ENCODE results near the gene L3MBTL4. TPM values are rescaled to one million over a fixed set of nuclear protein-coding genes. Genes with fewer than 3 reads are reported as not detected.

Gene L3MBTL4
- total RNA-seq, 1 experiment from 2014 or later, result 1.4 TPM

DNA sequence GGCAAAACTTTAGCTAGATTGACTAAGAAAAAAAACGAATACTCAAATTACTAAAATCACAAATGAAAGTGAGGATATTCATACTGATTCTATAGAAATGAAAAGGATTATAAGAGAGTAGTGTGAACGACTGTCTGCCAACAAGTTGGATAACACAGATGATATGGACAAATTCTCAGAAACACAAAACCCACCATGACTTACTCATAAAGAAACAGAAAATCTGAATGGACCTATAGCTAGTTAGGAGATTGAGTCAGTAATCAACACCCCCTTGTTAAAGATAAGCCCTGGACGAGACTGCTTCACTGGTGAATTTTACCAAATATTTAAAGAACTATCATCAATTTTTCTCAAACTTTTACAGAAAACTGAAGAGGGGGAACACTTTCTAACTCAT lies 410.6 kb downstream of the L3MBTL4 start:
- H3K36me3 Mint-ChIP-seq, result peaks cover 11% of the 10 kb centered on the region
- ChIA-PET POLR2A (no interaction called here), CTCF (no interaction called here)
- H3K27me3 Mint-ChIP-seq (ENCODE audit: low read depth), result no peaks in the 10 kb centered on the region
- no peak overlapping the region for H3K4me3 Mint-ChIP-seq
- peaks cover 22% of the 10 kb centered on the region for H3K9me3 Mint-ChIP-seq
- H3K27ac Mint-ChIP-seq, result no peak overlapping the region
- ATAC-seq (no peak), DNase-seq (ENCODE audit: low spot score) (no peak)
- H3K4me1 Mint-ChIP-seq, result 0 out of 2 replicates have a peak, but pooled peaks cover 3% of the 10 kb centered on the region
- TF ChIP-seq, protein P1, sequence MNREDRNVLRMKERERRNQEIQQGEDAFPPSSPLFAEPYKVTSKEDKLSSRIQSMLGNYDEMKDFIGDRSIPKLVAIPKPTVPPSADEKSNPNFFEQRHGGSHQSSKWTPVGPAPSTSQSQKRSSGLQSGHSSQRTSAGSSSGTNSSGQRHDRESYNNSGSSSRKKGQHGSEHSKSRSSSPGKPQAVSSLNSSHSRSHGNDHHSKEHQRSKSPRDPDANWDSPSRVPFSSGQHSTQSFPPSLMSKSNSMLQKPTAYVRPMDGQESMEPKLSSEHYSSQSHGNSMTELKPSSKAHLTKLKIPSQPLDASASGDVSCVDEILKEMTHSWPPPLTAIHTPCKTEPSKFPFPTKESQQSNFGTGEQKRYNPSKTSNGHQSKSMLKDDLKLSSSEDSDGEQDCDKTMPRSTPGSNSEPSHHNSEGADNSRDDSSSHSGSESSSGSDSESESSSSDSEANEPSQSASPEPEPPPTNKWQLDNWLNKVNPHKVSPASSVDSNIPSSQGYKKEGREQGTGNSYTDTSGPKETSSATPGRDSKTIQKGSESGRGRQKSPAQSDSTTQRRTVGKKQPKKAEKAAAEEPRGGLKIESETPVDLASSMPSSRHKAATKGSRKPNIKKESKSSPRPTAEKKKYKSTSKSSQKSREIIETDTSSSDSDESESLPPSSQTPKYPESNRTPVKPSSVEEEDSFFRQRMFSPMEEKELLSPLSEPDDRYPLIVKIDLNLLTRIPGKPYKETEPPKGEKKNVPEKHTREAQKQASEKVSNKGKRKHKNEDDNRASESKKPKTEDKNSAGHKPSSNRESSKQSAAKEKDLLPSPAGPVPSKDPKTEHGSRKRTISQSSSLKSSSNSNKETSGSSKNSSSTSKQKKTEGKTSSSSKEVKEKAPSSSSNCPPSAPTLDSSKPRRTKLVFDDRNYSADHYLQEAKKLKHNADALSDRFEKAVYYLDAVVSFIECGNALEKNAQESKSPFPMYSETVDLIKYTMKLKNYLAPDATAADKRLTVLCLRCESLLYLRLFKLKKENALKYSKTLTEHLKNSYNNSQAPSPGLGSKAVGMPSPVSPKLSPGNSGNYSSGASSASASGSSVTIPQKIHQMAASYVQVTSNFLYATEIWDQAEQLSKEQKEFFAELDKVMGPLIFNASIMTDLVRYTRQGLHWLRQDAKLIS (CRISPR knock-in tag; IDR thresholded peaks at IDR 0.05; ENCODE audit: borderline replicate concordance), result no peak
- TF ChIP-seq NR1H2 (CRISPR knock-in tag; IDR thresholded peaks at IDR 0.05) (no peak), ZNF396 (CRISPR knock-in tag; IDR thresholded peaks at IDR 0.05; ENCODE audit: borderline replicate concordance) (no peak), FOXK1 (CRISPR knock-in tag; IDR thresholded peaks at IDR 0.05) (no peak), ETV6 (CRISPR knock-in tag; IDR thresholded peaks at IDR 0.05) (no peak)
- TF ChIP-seq, protein P2, sequence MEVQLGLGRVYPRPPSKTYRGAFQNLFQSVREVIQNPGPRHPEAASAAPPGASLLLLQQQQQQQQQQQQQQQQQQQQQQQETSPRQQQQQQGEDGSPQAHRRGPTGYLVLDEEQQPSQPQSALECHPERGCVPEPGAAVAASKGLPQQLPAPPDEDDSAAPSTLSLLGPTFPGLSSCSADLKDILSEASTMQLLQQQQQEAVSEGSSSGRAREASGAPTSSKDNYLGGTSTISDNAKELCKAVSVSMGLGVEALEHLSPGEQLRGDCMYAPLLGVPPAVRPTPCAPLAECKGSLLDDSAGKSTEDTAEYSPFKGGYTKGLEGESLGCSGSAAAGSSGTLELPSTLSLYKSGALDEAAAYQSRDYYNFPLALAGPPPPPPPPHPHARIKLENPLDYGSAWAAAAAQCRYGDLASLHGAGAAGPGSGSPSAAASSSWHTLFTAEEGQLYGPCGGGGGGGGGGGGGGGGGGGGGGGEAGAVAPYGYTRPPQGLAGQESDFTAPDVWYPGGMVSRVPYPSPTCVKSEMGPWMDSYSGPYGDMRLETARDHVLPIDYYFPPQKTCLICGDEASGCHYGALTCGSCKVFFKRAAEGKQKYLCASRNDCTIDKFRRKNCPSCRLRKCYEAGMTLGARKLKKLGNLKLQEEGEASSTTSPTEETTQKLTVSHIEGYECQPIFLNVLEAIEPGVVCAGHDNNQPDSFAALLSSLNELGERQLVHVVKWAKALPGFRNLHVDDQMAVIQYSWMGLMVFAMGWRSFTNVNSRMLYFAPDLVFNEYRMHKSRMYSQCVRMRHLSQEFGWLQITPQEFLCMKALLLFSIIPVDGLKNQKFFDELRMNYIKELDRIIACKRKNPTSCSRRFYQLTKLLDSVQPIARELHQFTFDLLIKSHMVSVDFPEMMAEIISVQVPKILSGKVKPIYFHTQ (CRISPR knock-in tag; IDR thresholded peaks at IDR 0.05), result no peak
- TF ChIP-seq, protein P3, sequence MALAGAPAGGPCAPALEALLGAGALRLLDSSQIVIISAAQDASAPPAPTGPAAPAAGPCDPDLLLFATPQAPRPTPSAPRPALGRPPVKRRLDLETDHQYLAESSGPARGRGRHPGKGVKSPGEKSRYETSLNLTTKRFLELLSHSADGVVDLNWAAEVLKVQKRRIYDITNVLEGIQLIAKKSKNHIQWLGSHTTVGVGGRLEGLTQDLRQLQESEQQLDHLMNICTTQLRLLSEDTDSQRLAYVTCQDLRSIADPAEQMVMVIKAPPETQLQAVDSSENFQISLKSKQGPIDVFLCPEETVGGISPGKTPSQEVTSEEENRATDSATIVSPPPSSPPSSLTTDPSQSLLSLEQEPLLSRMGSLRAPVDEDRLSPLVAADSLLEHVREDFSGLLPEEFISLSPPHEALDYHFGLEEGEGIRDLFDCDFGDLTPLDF (CRISPR knock-in tag; IDR thresholded peaks at IDR 0.05), result no peak
- TF ChIP-seq, protein P4, sequence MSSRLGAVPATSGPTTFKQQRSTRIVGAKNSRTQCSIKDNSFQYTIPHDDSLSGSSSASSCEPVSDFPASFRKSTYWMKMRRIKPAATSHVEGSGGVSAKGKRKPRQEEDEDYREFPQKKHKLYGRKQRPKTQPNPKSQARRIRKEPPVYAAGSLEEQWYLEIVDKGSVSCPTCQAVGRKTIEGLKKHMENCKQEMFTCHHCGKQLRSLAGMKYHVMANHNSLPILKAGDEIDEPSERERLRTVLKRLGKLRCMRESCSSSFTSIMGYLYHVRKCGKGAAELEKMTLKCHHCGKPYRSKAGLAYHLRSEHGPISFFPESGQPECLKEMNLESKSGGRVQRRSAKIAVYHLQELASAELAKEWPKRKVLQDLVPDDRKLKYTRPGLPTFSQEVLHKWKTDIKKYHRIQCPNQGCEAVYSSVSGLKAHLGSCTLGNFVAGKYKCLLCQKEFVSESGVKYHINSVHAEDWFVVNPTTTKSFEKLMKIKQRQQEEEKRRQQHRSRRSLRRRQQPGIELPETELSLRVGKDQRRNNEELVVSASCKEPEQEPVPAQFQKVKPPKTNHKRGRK (CRISPR knock-in tag; IDR thresholded peaks at IDR 0.05; ENCODE audit: borderline replicate concordance), result no peak

DNA sequence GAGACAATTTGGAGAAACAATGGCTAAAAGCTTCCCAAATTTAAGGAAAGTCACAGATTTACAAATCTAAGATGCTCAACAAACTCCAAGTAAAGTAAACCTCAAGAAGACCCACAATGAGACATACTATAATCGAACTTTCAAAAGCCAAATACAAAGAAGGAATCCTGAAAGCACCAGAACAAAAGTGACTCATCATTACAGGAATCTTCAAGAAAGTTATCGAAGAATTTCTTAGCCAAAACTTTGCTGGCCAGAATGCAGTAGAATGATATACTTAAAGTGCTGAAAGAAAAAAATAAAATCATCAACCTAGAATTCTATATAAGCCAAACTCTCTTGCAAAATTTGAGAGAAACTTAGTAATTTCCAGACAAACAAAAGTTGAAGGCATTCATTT lies 412.8 kb downstream of the L3MBTL4 start:
- Mint-ChIP-seq H3K9me3 (peaks cover 22% of the 10 kb centered on the region), H3K4me1 (peaks cover 15% of the 10 kb centered on the region), H3K27ac (no peak overlapping the region), H3K4me3 (no peak overlapping the region), H3K27me3 (ENCODE audit: low read depth) (no peaks in the 10 kb centered on the region), H3K36me3 (peaks cover 11% of the 10 kb centered on the region)
- DNase-seq (ENCODE audit: low spot score) (no peak), ATAC-seq (no peak)
- ChIA-PET CTCF (no interaction called here), POLR2A (no interaction called here)
- TF ChIP-seq, protein P5, sequence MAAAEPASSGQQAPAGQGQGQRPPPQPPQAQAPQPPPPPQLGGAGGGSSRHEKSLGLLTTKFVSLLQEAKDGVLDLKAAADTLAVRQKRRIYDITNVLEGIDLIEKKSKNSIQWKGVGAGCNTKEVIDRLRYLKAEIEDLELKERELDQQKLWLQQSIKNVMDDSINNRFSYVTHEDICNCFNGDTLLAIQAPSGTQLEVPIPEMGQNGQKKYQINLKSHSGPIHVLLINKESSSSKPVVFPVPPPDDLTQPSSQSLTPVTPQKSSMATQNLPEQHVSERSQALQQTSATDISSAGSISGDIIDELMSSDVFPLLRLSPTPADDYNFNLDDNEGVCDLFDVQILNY (CRISPR knock-in tag; IDR thresholded peaks at IDR 0.05), result no peak
- no peak for TF ChIP-seq MXD4 (CRISPR knock-in tag; IDR thresholded peaks at IDR 0.05; ENCODE audit: borderline replicate concordance)
- no peak for TF ChIP-seq NFATC4 (CRISPR knock-in tag; IDR thresholded peaks at IDR 0.05)
- TF ChIP-seq, protein P6, sequence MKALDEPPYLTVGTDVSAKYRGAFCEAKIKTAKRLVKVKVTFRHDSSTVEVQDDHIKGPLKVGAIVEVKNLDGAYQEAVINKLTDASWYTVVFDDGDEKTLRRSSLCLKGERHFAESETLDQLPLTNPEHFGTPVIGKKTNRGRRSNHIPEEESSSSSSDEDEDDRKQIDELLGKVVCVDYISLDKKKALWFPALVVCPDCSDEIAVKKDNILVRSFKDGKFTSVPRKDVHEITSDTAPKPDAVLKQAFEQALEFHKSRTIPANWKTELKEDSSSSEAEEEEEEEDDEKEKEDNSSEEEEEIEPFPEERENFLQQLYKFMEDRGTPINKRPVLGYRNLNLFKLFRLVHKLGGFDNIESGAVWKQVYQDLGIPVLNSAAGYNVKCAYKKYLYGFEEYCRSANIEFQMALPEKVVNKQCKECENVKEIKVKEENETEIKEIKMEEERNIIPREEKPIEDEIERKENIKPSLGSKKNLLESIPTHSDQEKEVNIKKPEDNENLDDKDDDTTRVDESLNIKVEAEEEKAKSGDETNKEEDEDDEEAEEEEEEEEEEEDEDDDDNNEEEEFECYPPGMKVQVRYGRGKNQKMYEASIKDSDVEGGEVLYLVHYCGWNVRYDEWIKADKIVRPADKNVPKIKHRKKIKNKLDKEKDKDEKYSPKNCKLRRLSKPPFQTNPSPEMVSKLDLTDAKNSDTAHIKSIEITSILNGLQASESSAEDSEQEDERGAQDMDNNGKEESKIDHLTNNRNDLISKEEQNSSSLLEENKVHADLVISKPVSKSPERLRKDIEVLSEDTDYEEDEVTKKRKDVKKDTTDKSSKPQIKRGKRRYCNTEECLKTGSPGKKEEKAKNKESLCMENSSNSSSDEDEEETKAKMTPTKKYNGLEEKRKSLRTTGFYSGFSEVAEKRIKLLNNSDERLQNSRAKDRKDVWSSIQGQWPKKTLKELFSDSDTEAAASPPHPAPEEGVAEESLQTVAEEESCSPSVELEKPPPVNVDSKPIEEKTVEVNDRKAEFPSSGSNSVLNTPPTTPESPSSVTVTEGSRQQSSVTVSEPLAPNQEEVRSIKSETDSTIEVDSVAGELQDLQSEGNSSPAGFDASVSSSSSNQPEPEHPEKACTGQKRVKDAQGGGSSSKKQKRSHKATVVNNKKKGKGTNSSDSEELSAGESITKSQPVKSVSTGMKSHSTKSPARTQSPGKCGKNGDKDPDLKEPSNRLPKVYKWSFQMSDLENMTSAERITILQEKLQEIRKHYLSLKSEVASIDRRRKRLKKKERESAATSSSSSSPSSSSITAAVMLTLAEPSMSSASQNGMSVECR (CRISPR knock-in tag; IDR thresholded peaks at IDR 0.05; ENCODE audit: borderline replicate concordance), result no peak
- TF ChIP-seq, protein P3 (CRISPR knock-in tag; IDR thresholded peaks at IDR 0.05), result no peak
- no peak for TF ChIP-seq RORB (CRISPR knock-in tag; IDR thresholded peaks at IDR 0.05)
- no peak for TF ChIP-seq JUN (CRISPR knock-in tag; IDR thresholded peaks at IDR 0.05)
- TF ChIP-seq, protein P7, sequence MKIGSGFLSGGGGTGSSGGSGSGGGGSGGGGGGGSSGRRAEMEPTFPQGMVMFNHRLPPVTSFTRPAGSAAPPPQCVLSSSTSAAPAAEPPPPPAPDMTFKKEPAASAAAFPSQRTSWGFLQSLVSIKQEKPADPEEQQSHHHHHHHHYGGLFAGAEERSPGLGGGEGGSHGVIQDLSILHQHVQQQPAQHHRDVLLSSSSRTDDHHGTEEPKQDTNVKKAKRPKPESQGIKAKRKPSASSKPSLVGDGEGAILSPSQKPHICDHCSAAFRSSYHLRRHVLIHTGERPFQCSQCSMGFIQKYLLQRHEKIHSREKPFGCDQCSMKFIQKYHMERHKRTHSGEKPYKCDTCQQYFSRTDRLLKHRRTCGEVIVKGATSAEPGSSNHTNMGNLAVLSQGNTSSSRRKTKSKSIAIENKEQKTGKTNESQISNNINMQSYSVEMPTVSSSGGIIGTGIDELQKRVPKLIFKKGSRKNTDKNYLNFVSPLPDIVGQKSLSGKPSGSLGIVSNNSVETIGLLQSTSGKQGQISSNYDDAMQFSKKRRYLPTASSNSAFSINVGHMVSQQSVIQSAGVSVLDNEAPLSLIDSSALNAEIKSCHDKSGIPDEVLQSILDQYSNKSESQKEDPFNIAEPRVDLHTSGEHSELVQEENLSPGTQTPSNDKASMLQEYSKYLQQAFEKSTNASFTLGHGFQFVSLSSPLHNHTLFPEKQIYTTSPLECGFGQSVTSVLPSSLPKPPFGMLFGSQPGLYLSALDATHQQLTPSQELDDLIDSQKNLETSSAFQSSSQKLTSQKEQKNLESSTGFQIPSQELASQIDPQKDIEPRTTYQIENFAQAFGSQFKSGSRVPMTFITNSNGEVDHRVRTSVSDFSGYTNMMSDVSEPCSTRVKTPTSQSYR (CRISPR knock-in tag; IDR thresholded peaks at IDR 0.05), result no peak

Measured in WTC11 (cell line).